Brain pericyte (primary cell): Measurements from ENCODE around the gene NBR1.
"Not testable (repeated sequence)": the region's sequence is repeated elsewhere in the genome, so short reads cannot be mapped to it uniquely, and the experiment has no call there.

ENCODE experiments used
- DNase-seq: peaks from one replicate; pipeline ENCODE4 v3.0.0-alpha.2; 2012; ENCODE audit warnings: low read depth, low spot score

The NBR1 gene

DNA sequence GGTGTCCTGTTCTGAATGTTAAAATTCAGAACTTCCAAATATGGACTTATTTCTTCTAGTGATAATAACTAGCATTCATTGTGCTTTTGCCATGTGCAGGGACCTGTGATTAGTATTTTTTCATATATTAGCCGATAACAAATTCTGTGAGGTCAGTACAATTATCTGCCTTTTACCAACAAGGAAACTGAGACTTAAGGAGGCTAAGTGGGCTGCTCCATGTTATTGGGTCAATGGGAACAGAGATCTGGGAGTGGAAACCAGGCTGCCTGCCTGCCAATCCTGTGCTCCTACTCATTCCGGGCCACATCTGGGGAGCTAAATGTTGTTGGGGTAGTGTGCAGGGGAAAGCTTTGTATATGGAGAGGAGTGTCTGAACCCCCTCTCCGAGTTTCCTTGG is 44.3 kb downstream of the NBR1 start:
- no peak for DNase-seq

DNA sequence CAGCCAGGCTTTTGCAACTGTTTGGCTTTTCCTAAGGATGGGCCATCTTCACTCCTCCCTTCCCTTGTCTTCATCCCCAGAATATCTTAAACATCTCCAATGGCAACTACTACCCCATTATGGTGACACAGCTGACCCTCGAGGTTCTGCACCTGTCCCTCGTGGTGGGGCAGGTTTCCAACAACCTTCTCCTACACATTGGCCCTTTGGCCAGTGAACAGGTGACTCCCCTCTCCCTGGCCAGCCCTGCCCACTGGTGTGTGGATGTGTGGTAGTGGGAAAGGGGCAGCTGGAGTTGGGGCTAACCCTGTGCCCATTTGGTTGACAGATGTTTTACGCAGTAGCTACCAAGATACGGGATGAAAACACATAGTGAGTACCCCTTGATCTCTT is 45.4 kb downstream of the NBR1 start:
- no peak for DNase-seq

DNA sequence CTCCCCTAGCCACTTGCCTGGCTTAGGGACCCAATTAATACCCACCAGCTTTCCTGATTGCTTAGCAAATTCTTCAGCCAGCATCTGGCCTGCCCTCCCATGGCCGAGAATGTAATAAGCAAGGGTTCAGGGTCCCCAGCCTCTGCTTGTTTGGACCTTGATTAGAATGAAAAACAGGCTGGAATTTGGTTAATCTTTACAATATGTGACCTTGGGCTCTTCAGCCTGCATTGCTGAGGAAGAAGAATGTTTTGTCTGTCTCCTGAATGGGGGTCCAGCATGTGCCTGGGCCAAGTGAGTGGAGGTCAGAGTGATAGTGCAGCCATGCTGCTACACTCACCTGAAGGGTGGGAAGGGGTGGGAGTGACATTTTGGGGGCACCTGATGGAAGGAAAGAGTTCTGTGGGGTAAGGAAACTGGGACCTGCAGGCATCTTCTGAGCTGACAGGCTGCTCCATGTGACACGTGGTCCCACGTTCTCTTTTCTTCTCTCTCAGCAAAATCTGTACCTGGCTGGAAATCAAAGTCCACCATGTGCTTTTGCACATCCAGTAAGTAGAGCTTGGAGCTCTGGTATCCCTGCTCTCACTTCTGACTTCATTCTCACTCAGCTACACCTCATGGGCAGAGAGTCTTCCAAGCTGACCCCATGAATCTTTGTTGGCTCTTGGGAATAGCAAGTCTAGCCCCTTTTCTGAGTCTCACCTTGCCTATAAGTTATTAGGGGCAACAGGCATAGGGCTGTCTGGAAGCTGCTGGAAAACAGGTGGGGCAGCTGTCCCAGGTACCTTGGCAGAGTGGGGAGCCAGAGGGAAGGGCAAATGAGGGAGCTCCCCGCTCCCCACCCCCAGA is 46.0 kb downstream of the NBR1 start:
- no peak for DNase-seq

DNA sequence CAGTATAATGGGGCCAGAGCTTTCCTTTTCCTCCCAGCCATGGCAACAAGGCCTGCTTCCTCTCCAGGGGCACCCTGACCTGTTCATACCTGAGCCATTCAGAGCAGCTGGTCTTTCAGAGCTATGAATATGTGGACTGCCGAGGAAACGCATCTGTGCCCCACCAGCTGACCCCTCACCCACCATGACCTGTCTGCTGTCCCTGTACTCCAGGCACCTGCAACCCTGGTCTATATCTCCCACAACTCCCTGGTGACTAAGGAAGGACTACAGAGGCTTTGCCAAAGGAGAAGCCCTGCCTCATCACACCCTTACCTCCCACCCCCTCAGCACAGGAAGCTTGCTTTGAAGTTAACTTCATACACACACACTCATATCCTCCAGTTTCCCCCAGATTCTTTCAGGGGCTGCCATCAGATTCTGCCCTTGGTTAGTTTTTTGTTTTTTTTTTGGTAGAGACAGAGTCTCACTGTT is 46.6 kb downstream of the NBR1 start:
- DNase-seq = no peak

DNA sequence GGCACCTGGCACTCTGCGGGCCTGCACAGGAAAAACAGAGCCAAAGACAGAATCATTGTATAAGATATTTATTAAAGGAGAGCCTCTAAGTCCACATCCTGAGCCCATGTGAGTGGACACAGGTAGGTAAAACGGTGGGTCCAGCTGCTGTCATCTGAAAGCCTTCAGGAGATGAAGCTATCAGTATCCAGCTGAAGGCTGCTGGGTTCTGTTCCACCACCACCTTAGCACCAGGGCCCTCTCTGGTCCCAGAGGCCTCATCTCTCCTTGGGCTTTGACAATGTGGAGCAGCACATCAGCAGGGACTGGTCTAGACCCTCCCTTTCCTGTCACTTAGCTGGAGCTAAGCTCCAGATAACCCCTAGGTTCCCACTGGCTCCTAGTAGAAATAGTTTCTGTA is 48.0 kb downstream of the NBR1 start:
- no peak for DNase-seq

DNA sequence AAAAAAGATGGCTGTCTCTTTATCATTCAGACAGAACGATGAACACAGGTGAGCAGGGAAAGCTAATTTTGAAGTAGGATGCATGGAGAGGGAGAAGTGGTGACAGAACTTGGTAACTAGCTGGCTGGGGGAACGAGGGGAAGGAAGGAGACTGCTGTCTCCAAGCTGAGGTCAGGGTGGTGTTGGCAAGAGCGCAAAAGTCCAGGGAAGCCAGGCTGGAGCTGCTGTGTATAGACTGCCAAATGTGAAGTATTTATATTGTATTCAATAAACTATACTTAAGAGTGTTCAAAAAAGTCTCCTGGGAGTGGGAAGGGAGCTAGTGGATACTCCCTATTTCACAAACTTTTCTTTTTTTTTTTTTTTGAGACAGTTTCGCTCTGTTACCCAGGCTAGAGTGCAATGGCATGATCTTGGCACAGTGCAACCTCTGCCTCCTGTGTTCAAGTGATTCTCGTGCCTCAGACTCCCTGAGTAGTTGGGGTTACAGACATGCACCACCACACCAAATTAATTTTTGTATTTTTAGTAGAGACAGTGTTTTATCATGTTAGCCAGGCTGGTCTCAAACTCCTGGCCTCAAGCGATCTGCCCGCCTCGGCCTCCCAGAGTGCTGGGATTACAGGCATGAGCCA is 48.8 kb downstream of the NBR1 start:
- DNase-seq = no peak

DNA sequence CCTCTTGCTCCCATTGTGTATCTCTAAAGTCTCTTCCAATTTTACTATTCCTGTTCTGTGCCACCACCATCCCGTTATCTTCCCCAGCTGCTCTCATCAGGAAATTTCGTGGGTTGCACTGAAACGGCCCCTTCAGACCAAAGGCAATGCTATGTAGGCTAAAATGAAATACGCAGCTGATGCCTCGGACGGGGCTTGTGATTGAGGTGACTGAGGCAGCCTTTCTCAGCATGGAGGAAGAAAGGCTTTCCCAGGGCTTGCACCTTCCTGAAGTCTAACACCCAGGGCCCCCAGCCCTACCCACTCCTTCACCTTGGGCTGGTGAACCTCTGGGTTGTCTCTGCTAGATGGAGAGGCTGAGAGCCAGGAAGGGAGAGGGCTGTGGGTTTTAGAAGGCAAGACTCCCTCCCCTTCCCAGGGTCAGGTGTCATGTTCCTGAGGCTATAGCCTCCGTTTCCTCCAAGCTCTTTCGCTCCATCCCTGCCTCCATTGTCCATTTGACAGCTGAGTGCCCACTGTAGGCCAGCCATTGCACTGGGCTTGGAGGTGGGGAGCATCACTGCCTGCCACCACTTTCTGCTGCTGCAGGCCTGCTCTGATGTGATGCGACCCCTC is 49.6 kb downstream of the NBR1 start:
- no peak for DNase-seq

DNA sequence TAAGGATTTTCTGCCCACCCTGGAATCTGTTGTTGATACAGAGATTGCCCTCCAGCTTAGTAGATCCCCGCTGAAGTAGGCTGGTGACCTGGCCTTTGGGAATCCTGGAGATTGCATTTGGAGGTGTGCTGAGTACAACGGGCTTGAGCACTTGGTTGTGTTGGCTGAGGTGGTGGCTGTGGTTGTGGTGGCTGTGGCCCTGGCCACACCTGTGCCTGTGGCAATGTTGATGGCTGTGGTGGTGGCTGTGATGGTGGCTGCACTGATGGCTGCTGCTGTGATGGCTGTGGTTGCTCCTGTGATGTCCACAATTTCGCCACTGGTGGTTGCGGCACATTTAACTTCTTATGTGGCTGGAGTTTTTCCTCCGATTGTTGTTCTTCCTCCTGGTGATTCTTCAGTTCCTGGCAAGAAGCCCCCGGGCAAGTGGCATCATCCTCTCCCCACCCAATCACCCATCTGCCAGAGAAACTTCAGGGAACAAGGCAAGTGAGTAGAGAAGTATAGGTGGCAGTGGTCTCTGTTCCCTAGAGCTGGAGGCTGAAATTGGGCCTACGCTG is 53.2 kb downstream of the NBR1 start:
- DNase-seq = no peak

DNA sequence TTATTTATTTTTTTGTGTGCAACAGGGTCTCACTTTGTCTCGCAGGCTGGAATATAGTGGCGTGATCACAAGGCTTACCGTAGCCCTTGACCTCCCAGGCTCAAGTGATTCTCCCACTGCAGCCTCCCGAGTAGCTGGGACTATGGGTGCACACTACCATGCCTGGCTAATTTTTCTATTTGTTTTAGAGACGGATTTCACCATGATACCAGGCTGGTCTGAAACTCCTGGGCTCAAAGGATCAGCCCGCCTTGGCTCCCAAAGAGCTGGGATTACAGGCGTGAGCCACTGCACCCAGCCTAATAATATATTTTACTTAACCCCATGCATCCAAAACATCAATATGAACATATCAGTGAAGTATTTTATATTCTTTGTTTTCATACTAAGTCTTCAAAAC is 55.4 kb downstream of the NBR1 start:
- no peak for DNase-seq

DNA sequence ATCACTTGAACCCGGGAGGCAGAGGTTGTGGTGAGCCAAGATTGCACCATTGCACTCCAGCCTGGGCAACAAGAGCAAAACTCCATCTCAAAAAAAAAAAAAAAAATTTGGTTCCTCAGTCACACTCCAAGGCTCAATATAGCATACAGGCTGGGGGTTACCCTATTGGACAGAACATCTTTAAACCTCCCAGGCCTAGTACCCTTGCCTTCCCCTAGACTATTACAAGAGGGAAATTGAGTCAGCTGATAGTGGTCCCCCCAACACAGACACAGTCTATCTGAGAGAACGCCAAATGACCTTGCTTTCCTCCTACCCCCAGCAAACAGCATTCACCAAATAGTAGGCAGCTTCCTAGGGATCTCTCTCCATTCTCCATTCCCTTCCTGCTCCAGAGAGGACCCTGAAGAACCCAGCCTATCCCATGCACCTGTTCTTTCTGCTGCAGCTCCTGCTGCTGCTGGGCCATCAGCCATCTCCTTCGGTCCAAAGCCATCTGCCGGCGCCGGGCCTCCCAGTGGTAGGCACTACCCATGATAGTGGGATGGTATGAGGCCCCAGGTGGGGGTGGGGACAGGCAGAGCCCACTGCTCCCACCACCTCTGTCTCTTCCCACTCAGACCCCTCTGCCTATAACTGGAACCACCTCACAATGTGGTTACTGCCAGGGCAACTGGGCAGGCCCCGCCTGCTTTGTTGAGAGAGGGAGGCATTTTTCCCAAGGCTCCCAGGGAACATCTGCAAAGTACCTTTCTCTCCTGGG is 57.2 kb downstream of the NBR1 start, which contains the start of gene CCDC200:
TSS of gene CCDC200 (minus strand) at position 604 of the 763 bp plus-strand sequence. CDS start at position 535, 69 bp downstream.
- not testable (repeated sequence) for DNase-seq

DNA sequence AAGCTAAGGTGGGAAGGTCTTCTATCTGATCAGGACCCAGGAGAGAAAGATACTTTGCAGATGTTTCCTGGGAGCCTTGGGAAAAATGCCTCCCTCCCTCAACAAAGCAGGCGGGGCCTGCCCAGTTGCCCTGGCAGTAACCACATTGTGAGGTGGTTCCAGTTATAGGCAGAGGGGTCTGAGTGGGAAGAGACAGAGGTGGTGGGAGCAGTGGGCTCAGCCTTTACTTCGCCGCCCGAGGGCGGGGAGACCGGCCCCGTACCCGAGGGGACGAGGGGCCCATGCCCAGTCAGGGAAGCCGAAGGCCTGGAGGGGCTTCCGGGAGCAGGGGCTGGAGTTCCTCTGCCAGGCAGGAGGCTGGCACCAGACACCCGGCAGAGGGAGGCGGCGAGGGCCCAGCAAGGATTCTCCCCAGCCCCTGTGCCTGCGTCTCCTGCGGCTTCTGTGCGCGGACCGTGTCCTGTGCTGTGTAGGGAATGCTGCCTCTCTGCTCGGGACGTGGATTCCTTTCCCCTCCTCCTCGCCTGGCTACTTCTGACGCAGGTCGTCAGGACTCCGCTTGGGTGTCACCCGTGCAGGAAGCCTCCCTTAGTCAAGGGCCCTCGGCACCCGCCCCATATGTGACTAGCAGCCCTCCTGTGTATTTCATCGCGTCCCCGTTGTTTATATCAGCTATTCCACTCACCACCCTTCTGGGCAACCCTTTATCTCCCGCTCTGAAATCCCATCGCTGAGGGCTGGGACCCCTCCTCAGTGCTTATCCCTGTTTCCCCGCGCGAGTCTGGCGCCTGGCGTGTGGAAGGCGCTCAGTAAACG is 60.4 kb downstream of the NBR1 start:
- DNase-seq = not testable (repeated sequence)

DNA sequence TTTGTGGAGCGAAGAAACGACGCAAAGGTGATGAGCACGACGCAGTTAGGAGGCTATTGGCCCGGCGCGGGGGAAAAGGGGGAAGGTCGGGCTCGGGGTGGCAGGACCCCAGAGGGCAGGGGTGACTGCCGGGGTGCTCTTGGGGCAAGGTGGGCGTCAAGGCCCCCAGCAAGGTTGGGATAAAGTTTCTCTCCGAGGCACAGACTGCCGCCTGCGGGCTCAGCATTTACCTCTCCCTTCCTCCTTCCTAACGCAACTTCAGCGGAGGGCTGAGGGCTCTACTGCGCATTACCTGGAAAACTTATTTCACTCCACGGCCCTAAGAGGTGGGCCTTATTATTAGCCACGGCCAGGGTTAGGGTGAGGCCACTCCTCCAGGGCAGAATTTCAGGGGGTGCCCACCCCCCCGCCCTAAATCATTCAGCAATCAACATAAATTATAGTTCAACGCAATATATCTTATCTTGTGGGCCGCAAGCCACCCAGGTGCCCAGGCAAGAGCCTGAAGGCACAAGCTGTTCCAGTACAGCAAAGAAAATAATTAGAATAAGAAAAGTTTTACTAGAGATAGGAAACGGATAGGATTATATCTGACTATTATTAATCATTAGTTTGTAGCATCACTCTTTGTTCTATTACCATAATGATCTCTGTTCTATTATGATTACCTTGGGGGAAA is 61.1 kb downstream of the NBR1 start:
- DNase-seq = not testable (repeated sequence)

DNA sequence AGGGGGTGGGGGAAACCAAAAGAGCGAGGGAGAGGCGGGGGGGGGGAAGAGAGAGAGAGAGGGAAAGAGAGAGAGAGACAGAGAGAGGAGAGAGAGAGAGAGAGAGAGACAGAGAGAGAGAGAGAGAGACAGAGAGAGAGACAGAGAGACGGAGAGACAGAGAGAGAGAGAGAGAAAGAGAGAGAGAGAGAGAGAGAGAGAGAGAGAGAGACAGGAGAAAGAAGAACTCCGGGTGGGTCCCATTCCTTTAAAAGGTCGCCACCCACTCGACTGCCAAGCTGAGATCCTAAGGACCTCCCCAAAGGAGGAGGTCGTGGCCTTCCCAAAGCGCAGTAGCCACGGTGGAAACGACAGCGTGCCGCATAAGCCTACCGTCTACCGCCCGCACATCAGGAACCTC is 62.2 kb downstream of the NBR1 start:
- not testable (repeated sequence) for DNase-seq

DNA sequence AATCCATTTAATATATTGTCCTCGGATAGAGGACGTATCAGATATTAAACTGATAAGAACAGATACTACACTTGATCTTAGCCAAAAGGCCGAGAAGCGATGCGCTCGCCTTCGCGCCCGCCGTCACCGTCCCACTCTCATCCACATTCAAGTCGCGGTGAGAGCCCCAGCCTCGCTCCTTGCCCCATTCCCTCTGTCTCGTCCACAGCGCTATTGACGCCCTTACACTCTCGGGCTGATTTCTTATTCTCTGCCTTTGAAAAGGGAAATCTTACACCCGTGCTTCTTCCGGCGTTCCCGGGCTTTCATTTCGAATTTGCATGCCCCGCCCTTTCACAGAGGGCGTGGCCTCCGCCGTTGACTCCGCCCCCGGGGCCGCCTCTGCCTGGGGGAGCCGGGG is 62.9 kb downstream of the NBR1 start, which contains the start of gene RNU2-1:
TSS of gene RNU2-1 (minus strand) at position 101 of the 400 bp plus-strand sequence.
- DNase-seq = not testable (repeated sequence)

DNA sequence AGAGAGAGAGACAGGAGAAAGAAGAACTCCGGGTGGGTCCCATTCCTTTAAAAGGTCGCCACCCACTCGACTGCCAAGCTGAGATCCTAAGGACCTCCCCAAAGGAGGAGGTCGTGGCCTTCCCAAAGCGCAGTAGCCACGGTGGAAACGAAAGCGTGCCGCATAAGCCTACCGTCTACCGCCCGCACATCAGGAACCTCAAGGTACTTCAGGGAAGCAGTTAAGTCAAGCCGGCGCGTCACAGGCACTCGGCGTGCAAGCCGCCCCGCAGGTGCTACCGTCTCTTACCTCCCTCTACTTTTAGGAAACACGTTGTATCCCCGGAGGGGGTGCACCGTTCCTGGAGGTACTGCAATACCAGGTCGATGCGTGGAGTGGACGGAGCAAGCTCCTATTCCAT is 68.6 kb downstream of the NBR1 start:
- not testable (repeated sequence) for DNase-seq

DNA sequence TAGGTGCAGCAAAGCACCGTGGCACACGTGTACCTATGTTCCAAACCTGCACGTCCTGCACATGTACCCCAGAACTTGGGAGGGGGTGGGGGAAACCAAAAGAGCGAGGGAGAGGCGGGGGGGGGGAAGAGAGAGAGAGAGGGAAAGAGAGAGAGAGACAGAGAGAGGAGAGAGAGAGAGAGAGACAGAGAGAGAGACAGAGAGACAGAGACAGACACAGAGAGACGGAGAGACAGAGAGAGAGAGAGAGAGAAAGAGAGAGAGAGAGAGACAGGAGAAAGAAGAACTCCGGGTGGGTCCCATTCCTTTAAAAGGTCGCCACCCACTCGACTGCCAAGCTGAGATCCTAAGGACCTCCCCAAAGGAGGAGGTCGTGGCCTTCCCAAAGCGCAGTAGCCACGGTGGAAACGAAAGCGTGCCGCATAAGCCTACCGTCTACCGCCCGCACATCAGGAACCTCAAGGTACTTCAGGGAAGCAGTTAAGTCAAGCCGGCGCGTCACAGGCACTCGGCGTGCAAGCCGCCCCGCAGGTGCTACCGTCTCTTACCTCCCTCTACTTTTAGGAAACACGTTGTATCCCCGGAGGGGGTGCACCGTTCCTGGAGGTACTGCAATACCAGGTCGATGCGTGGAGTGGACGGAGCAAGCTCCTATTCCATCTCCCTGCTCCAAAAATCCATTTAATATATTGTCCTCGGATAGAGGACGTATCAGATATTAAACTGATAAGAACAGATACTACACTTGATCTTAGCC is 69.8 kb downstream of the NBR1 start:
- DNase-seq = not testable (repeated sequence)

DNA sequence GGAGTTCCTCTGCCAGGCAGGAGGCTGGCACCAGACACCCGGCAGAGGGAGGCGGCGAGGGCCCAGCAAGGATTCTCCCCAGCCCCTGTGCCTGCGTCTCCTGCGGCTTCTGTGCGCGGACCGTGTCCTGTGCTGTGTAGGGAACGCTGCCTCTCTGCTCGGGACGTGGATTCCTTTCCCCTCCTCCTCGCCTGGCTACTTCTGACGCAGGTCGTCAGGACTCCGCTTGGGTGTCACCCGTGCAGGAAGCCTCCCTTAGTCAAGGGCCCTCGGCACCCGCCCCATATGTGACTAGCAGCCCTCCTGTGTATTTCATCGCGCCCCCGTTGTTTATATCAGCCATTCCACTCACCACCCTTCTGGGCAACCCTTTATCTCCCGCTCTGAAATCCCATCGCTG is 75.4 kb downstream of the NBR1 start:
- not testable (repeated sequence) for DNase-seq
